ENCODE results near the gene RASD2. TPM values are rescaled to one million over a fixed set of nuclear protein-coding genes. Genes with fewer than 3 reads are reported as not detected.

The RASD2 gene
- total RNA-seq, 1 donor from 2014 or later, result not detected

DNA sequence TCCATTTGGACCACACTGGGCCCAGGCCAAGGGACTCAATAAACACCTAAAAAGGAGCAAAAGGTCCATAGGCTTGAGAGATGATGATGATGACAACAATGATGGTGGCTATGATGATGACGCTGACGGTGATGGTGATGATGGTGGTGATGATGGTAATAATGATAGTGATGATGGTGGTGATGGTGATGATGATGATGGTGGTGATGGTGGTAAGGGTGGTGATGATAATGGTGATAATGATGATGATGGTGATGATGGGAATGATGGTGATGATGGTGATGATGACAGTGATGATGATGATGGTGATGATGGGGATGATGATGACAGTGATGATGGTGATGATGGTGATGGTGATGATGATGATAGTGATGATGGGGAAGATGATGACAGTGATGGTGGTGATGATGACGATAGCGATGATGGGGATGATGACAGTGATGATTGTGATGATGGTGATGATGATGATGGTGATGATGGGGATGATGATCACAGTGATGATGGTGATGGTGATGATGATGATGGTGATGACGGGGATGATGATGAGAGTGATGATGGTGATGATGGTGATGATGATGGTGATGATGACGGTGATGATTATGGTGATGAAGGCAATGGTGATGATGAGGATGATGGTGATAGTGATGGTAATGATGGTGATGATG, 7.1 kb upstream of the RASD2 start:
- peaks cover 24% of the 10 kb centered on the region for H3K27me3 Mint-ChIP-seq (ENCODE audit: low read depth)
- TF ChIP-seq, protein P1, sequence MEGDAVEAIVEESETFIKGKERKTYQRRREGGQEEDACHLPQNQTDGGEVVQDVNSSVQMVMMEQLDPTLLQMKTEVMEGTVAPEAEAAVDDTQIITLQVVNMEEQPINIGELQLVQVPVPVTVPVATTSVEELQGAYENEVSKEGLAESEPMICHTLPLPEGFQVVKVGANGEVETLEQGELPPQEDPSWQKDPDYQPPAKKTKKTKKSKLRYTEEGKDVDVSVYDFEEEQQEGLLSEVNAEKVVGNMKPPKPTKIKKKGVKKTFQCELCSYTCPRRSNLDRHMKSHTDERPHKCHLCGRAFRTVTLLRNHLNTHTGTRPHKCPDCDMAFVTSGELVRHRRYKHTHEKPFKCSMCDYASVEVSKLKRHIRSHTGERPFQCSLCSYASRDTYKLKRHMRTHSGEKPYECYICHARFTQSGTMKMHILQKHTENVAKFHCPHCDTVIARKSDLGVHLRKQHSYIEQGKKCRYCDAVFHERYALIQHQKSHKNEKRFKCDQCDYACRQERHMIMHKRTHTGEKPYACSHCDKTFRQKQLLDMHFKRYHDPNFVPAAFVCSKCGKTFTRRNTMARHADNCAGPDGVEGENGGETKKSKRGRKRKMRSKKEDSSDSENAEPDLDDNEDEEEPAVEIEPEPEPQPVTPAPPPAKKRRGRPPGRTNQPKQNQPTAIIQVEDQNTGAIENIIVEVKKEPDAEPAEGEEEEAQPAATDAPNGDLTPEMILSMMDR (conservative IDR thresholded peaks at IDR 0.05), result no peak
- no peak overlapping the region for H3K27ac Mint-ChIP-seq (ENCODE audit: unreplicated experiment)
- no peaks in the 10 kb centered on the region for H3K4me1 Mint-ChIP-seq
- no peak overlapping the region for H3K4me3 Mint-ChIP-seq
- no peak for DNase-seq (ENCODE audit: low read depth, low spot score)
- no peaks in the 10 kb centered on the region for H3K9me3 Mint-ChIP-seq
- H3K36me3 Mint-ChIP-seq (ENCODE audit: low read depth), result no peaks in the 10 kb centered on the region

DNA sequence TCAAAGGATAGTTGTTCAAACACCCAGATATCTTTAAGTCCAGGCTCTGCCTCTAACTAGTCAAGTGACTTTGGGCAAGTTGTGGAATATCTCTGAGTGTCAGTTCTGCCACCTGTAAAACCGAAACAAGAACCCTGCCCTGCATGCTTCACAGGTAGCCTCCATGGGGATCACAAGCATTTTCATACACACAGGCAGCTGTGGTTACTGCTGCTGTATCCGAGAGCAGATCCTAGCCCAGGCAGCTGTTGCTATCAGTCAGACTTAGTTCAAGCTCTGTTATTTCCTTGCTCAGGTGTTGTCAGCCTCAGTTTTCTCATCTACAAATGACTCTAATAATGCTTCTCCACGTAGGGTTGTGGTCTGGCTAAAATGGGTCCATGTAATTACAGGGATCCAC, 6.5 kb upstream of the RASD2 start:
- Mint-ChIP-seq H3K36me3 (ENCODE audit: low read depth) (no peaks in the 10 kb centered on the region), H3K4me1 (no peaks in the 10 kb centered on the region), H3K27ac (ENCODE audit: unreplicated experiment) (no peak overlapping the region), H3K4me3 (no peak overlapping the region), H3K9me3 (no peaks in the 10 kb centered on the region), H3K27me3 (ENCODE audit: low read depth) (peaks cover 29% of the 10 kb centered on the region)
- no peak for DNase-seq (ENCODE audit: low read depth, low spot score)
- TF ChIP-seq, protein P1 (conservative IDR thresholded peaks at IDR 0.05), result no peak

GRCh38 chr22:35537232-35537631, 3.4 kb upstream of the RASD2 start:
- no peaks in the 10 kb centered on the region for H3K4me1 Mint-ChIP-seq
- H3K9me3 Mint-ChIP-seq, result no peaks in the 10 kb centered on the region
- H3K27ac Mint-ChIP-seq (ENCODE audit: unreplicated experiment), result no peak overlapping the region
- peak overlapping the region; percentile 60 for H3K4me3 Mint-ChIP-seq
- H3K27me3 Mint-ChIP-seq (ENCODE audit: low read depth), result peaks cover 53% of the 10 kb centered on the region
- TF ChIP-seq, protein P1 (conservative IDR thresholded peaks at IDR 0.05), result no peak
- no peak for DNase-seq (ENCODE audit: low read depth, low spot score)
- H3K36me3 Mint-ChIP-seq (ENCODE audit: low read depth), result no peaks in the 10 kb centered on the region

DNA sequence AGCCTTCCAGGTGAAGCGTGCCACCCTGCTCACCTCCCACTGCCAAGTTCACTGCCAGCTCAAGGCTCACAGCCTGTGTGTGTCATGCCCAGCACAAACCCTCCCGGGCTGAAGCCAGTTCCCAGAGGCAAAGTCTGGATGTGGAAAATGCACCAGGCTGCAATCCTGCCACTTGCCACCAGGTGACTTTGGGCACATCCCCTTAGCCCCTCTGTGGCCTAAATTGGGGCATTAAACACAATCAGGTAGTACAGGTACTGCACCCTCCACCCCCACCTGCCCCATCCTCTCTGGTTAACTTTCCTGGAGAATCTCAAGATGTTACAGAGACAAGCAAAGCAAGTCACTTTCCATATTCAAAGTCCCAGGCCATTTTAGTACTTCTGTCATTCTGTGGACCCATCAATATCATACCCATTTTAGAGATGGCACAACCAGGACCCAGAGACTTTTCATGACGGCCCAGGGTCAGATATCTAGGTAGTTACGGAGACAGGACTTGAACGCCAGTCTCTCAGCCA, 1.8 kb upstream of the RASD2 start:
- Mint-ChIP-seq H3K9me3 (no peaks in the 10 kb centered on the region), H3K27ac (ENCODE audit: unreplicated experiment) (no peak overlapping the region), H3K27me3 (ENCODE audit: low read depth) (peaks cover 69% of the 10 kb centered on the region), H3K36me3 (ENCODE audit: low read depth) (no peaks in the 10 kb centered on the region), H3K4me3 (peak overlapping the region; percentile 67), H3K4me1 (no peaks in the 10 kb centered on the region)
- TF ChIP-seq, protein P1 (conservative IDR thresholded peaks at IDR 0.05), result peak; percentile 67
- DNase-seq (ENCODE audit: low read depth, low spot score), result peak; percentile 51

DNA sequence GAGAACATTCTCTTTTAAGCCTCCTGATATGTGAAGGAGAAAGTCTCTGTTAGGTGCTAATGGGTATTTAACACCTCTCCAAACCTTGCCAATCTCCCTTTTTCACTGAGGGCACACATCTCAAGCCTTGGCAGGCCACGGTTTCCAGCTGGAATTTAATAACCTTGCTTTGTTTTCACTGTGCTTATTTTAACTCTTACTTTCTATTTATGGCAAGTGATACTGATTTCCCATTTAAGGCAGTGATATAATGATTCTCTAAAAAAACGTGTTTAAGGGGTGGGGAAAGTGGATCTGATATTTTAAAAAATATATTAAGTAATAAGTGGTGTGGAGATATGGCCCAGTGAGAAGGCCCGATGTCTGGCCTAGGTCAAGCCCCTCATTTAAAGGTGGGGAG, 1.1 kb upstream of the RASD2 start:
- Mint-ChIP-seq H3K9me3 (no peaks in the 10 kb centered on the region), H3K36me3 (ENCODE audit: low read depth) (no peaks in the 10 kb centered on the region), H3K4me3 (peak overlapping the region; percentile 57), H3K27ac (ENCODE audit: unreplicated experiment) (no peak overlapping the region), H3K27me3 (ENCODE audit: low read depth) (peaks cover 69% of the 10 kb centered on the region), H3K4me1 (no peaks in the 10 kb centered on the region)
- DNase-seq (ENCODE audit: low read depth, low spot score), result no peak
- TF ChIP-seq, protein P1 (conservative IDR thresholded peaks at IDR 0.05), result no peak

Data from neural crest cell (in vitro differentiated cells).